ENCODE results near the gene CFAP46.

- no peak for TF ChIP-seq EZH2 (IDR thresholded peaks at IDR 0.05; ENCODE audit: insufficient read depth, low read length)
- TF ChIP-seq, protein P1, sequence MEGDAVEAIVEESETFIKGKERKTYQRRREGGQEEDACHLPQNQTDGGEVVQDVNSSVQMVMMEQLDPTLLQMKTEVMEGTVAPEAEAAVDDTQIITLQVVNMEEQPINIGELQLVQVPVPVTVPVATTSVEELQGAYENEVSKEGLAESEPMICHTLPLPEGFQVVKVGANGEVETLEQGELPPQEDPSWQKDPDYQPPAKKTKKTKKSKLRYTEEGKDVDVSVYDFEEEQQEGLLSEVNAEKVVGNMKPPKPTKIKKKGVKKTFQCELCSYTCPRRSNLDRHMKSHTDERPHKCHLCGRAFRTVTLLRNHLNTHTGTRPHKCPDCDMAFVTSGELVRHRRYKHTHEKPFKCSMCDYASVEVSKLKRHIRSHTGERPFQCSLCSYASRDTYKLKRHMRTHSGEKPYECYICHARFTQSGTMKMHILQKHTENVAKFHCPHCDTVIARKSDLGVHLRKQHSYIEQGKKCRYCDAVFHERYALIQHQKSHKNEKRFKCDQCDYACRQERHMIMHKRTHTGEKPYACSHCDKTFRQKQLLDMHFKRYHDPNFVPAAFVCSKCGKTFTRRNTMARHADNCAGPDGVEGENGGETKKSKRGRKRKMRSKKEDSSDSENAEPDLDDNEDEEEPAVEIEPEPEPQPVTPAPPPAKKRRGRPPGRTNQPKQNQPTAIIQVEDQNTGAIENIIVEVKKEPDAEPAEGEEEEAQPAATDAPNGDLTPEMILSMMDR (IDR thresholded peaks at IDR 0.05; ENCODE audit: insufficient read depth, low read depth, low read length), result no peak
These were observed 61.0 kb downstream of the CFAP46 start for GRCh38 chr10:132881186-132881920.

Data from astrocyte (in vitro differentiated cells and primary cell).